Measurements from ENCODE around the gene CORO2B. TPM values are rescaled to one million over a fixed set of nuclear protein-coding genes. Genes with fewer than 3 reads are reported as not detected.

The CORO2B gene
- total RNA-seq, 1 donor from 2014 or later = 1.1 TPM

- no peak overlapping the region for H3K27ac Mint-ChIP-seq
- H3K9me3 Mint-ChIP-seq = no peaks in the 10 kb centered on the region
- H3K4me3 Mint-ChIP-seq = no peak overlapping the region
- H3K27me3 Mint-ChIP-seq (ENCODE audit: low read depth) = peaks cover 18% of the 10 kb centered on the region
- no peak for TF ChIP-seq CTCF (IDR thresholded peaks at IDR 0.05; ENCODE audit: unreplicated experiment)
- no peaks in the 10 kb centered on the region for H3K36me3 Mint-ChIP-seq
- no peak for DNase-seq (ENCODE audit: low spot score in 2 of 2, unreplicated experiment in 2 of 2)
- peaks cover 4% of the 10 kb centered on the region for H3K4me1 Mint-ChIP-seq
These were observed 47.5 kb downstream of the CORO2B start for GRCh38 chr15:68626283-68626682.

GRCh38 chr15:68626739-68627138 lies 47.9 kb downstream of the CORO2B start:
- no peaks in the 10 kb centered on the region for H3K36me3 Mint-ChIP-seq
- H3K9me3 Mint-ChIP-seq = no peaks in the 10 kb centered on the region
- H3K4me1 Mint-ChIP-seq = peaks cover 4% of the 10 kb centered on the region
- no peak for DNase-seq (ENCODE audit: low spot score in 2 of 2, unreplicated experiment in 2 of 2)
- no peak overlapping the region for H3K4me3 Mint-ChIP-seq
- no peak overlapping the region for H3K27ac Mint-ChIP-seq
- TF ChIP-seq CTCF (IDR thresholded peaks at IDR 0.05; ENCODE audit: unreplicated experiment) = no peak
- peaks cover 18% of the 10 kb centered on the region for H3K27me3 Mint-ChIP-seq (ENCODE audit: low read depth)

DNA sequence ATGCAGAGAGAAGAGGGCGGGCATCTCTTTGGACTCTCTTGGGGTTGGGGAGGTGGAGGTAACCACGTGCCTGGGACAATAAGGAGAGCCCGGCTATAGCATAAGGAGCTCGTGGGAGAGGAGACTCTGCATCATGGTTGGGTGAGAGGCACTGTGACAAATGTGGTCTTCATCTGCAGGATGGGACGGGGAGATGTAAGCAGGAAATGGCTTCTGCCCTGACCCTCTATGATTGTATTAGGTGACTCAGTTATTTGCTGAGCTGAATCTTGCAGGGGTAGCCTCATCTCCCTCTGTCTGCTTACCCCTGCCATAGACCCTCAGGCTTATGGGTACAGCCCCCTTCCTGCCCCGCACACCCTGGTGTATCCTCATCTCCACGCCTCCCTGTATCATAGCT lies 48.7 kb downstream of the CORO2B start:
- H3K27ac Mint-ChIP-seq = no peak overlapping the region
- H3K4me1 Mint-ChIP-seq = peaks cover 4% of the 10 kb centered on the region
- H3K27me3 Mint-ChIP-seq (ENCODE audit: low read depth) = peaks cover 18% of the 10 kb centered on the region
- no peaks in the 10 kb centered on the region for H3K36me3 Mint-ChIP-seq
- H3K9me3 Mint-ChIP-seq = no peaks in the 10 kb centered on the region
- no peak for DNase-seq (ENCODE audit: low spot score in 2 of 2, unreplicated experiment in 2 of 2)
- no peak overlapping the region for H3K4me3 Mint-ChIP-seq
- no peak for TF ChIP-seq CTCF (IDR thresholded peaks at IDR 0.05; ENCODE audit: unreplicated experiment)

DNA sequence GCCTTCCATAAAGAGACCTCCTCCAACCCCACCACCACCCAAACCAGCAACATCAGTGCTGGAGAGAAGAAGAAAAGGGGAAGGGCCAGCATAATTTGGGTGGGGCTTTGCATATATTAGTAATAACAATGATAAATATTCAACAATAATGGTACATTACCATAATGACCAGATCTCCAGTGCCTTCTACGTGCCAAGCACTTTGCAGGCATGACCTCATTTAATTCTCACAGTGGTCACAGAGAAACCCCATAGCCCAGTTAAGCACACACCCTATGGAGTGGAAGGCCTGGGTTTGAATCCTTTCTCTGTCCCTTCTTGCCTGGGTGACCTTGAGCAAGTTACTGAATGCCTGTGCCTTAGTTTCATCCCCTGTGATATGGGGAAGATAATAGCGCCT lies 49.2 kb downstream of the CORO2B start:
- Mint-ChIP-seq H3K4me3 (no peak overlapping the region), H3K4me1 (peaks cover 6% of the 10 kb centered on the region), H3K27ac (no peak overlapping the region), H3K36me3 (no peaks in the 10 kb centered on the region), H3K9me3 (no peaks in the 10 kb centered on the region), H3K27me3 (ENCODE audit: low read depth) (peaks cover 18% of the 10 kb centered on the region)
- no peak for TF ChIP-seq CTCF (IDR thresholded peaks at IDR 0.05; ENCODE audit: unreplicated experiment)
- no peak for DNase-seq (ENCODE audit: low spot score in 2 of 2, unreplicated experiment in 2 of 2)

DNA sequence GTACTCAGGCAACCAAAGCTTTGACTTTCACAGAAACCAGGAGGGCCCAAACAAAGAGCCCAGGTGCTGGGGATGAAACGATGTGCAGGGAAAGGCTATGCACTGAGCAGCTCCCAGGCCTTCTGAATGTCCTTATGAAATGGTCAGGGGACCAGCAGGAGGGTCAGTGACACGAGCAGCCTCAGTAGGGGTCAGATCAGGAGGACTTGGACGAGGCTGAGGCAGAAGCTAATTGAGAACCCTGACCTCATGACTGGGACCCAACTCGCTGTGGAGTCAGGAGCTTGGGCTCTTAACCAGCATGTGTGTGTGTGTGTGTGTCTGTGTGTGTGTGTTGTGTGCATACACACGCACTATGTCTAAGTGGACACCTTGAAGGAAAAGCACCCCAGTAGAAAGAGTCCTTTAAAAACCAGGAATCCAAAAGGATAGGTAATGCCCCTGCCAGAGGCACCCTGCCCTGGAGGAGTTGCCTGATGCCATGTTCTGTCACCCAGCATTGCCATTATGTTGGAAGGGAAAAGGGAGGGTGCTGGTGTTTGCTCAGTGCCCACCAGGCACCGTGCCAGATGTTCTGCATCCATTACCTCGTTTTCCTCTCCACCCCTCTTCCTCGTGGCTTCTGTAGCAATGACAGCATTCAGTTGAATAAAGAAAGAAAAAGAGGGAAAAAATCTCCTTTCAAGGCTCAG lies 50.9 kb downstream of the CORO2B start:
- no peak overlapping the region for H3K27ac Mint-ChIP-seq
- no peaks in the 10 kb centered on the region for H3K36me3 Mint-ChIP-seq
- H3K9me3 Mint-ChIP-seq = no peaks in the 10 kb centered on the region
- peaks cover 6% of the 10 kb centered on the region for H3K4me1 Mint-ChIP-seq
- peaks cover 18% of the 10 kb centered on the region for H3K27me3 Mint-ChIP-seq (ENCODE audit: low read depth)
- H3K4me3 Mint-ChIP-seq = no peak overlapping the region
- TF ChIP-seq CTCF (IDR thresholded peaks at IDR 0.05; ENCODE audit: unreplicated experiment) = no peak
- no peak for DNase-seq (ENCODE audit: low spot score in 2 of 2, unreplicated experiment in 2 of 2)

DNA sequence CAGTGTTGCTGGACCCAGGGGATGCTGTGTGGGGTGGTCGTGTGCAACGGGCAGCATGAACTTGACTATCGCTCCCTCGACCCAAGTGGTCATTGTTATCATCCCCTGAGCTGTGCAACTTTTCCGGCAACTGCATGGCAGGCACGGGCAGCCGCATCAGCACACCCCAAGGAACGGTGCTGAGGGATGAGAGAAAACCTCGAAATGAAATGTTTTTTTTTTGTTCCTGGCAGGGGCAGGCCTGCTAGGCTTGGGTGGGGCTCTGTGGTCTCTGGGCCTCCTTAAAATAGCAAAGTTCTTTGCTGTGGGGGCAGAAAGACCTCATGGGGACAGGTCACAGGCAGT lies 51.4 kb downstream of the CORO2B start:
- no peak overlapping the region for H3K4me3 Mint-ChIP-seq
- H3K4me1 Mint-ChIP-seq = peaks cover 6% of the 10 kb centered on the region
- H3K36me3 Mint-ChIP-seq = no peaks in the 10 kb centered on the region
- DNase-seq (ENCODE audit: low spot score in 2 of 2, unreplicated experiment in 2 of 2) = no peak
- no peak overlapping the region for H3K27ac Mint-ChIP-seq
- TF ChIP-seq CTCF (IDR thresholded peaks at IDR 0.05; ENCODE audit: unreplicated experiment) = no peak
- peaks cover 18% of the 10 kb centered on the region for H3K27me3 Mint-ChIP-seq (ENCODE audit: low read depth)
- no peaks in the 10 kb centered on the region for H3K9me3 Mint-ChIP-seq

Measured in mesothelial cell of epicardium (in vitro differentiated cells).